ENCODE measurements around the gene AFAP1L2. TPM values are rescaled to one million over a fixed set of nuclear protein-coding genes. Genes with fewer than 3 reads are reported as not detected.

Gene AFAP1L2
- total RNA-seq, 1 donor from 2014 or later = 6.4 TPM

DNA sequence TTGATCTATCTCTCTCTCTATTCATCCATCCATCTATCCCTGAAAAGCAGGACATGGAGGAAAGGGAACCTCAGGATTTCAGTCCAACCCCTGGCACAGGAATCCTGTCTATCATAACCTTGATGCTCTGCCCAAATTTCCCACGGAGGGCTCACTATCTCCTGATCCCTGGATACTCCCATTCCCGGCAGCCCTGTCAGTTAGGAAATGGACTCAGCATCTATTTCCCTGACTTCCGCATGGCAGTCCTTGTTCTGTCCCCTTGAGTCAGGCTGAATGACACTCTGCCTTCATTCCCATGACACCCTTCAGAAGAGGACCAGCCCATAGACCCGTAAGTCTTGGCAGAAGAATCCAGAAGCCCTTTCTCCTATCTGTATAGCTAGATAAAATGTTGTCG is 87.6 kb downstream of the AFAP1L2 start:
- H3K27me3 Mint-ChIP-seq = peaks cover 4% of the 10 kb centered on the region
- no peak overlapping the region for H3K4me3 Mint-ChIP-seq

GRCh38 chr10:114315566-114316420 is 88.5 kb downstream of the AFAP1L2 start:
- TF ChIP-seq, protein P1, sequence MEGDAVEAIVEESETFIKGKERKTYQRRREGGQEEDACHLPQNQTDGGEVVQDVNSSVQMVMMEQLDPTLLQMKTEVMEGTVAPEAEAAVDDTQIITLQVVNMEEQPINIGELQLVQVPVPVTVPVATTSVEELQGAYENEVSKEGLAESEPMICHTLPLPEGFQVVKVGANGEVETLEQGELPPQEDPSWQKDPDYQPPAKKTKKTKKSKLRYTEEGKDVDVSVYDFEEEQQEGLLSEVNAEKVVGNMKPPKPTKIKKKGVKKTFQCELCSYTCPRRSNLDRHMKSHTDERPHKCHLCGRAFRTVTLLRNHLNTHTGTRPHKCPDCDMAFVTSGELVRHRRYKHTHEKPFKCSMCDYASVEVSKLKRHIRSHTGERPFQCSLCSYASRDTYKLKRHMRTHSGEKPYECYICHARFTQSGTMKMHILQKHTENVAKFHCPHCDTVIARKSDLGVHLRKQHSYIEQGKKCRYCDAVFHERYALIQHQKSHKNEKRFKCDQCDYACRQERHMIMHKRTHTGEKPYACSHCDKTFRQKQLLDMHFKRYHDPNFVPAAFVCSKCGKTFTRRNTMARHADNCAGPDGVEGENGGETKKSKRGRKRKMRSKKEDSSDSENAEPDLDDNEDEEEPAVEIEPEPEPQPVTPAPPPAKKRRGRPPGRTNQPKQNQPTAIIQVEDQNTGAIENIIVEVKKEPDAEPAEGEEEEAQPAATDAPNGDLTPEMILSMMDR (conservative IDR thresholded peaks at IDR 0.05) = no peak
- peaks cover 4% of the 10 kb centered on the region for H3K27me3 Mint-ChIP-seq
- H3K36me3 Mint-ChIP-seq = no peaks in the 10 kb centered on the region
- no peak overlapping the region for H3K27ac Mint-ChIP-seq
- H3K4me1 Mint-ChIP-seq (ENCODE audit: unreplicated experiment) = peaks cover 3% of the 10 kb centered on the region
- no peak for DNase-seq (ENCODE audit: extremely low spot score, unreplicated experiment)
- no peaks in the 10 kb centered on the region for H3K9me3 Mint-ChIP-seq
- no peak overlapping the region for H3K4me3 Mint-ChIP-seq

More for the DNA sequence above, 87.6 kb downstream of the AFAP1L2 start:
- H3K36me3 Mint-ChIP-seq = peaks cover 2% of the 10 kb centered on the region
- no peak for DNase-seq (ENCODE audit: extremely low spot score, unreplicated experiment)
- TF ChIP-seq, protein P1 (conservative IDR thresholded peaks at IDR 0.05) = no peak
- H3K27ac Mint-ChIP-seq = no peak overlapping the region
- H3K4me1 Mint-ChIP-seq (ENCODE audit: unreplicated experiment) = peaks cover 3% of the 10 kb centered on the region
- H3K9me3 Mint-ChIP-seq = no peaks in the 10 kb centered on the region

- no peak for DNase-seq (ENCODE audit: extremely low spot score, unreplicated experiment)
- no peaks in the 10 kb centered on the region for H3K9me3 Mint-ChIP-seq
- H3K36me3 Mint-ChIP-seq = no peaks in the 10 kb centered on the region
- peaks cover 4% of the 10 kb centered on the region for H3K27me3 Mint-ChIP-seq
- TF ChIP-seq, protein P1 (conservative IDR thresholded peaks at IDR 0.05) = no peak
- no peak overlapping the region for H3K4me3 Mint-ChIP-seq
- H3K27ac Mint-ChIP-seq = no peak overlapping the region
- H3K4me1 Mint-ChIP-seq (ENCODE audit: unreplicated experiment) = peaks cover 3% of the 10 kb centered on the region
Observed at GRCh38 chr10:114313866-114314265, 90.4 kb downstream of the AFAP1L2 start.

DNA sequence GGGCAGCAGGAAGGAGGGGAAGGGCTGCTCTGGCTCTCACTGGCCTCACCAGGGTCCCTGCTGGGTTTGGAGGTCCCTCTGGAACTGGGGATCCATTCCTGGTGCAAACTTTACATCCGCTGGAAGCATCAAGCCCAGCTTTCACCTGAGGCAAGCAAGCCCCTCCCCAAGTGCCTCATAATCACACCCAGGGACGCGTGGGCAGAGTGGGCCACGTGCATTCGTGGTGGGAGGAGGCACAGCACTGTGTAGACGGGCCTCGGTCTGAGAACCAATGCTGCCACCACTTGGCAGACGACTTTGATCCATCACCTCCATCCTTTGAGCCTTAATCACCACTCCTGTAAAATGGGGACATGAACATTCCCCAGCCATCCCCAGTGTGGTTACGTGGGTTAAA is 91.2 kb downstream of the AFAP1L2 start:
- DNase-seq (ENCODE audit: extremely low spot score, unreplicated experiment) = no peak
- Mint-ChIP-seq H3K4me1 (ENCODE audit: unreplicated experiment) (peaks cover 3% of the 10 kb centered on the region), H3K27me3 (peaks cover 4% of the 10 kb centered on the region), H3K4me3 (no peak overlapping the region), H3K9me3 (no peaks in the 10 kb centered on the region), H3K27ac (no peak overlapping the region), H3K36me3 (no peaks in the 10 kb centered on the region)
- TF ChIP-seq, protein P1 (conservative IDR thresholded peaks at IDR 0.05) = no peak

- H3K27ac Mint-ChIP-seq = no peak overlapping the region
- H3K9me3 Mint-ChIP-seq = no peaks in the 10 kb centered on the region
- TF ChIP-seq, protein P1 (conservative IDR thresholded peaks at IDR 0.05) = no peak
- no peak for DNase-seq (ENCODE audit: extremely low spot score, unreplicated experiment)
- peaks cover 7% of the 10 kb centered on the region for H3K4me1 Mint-ChIP-seq (ENCODE audit: unreplicated experiment)
- H3K36me3 Mint-ChIP-seq = no peaks in the 10 kb centered on the region
- H3K27me3 Mint-ChIP-seq = peaks cover 10% of the 10 kb centered on the region
- H3K4me3 Mint-ChIP-seq = no peak overlapping the region
Observed at GRCh38 chr10:114311496-114312209, 92.6 kb downstream of the AFAP1L2 start.
